Activated naive CD4-positive, alpha-beta T cell treated with anti-CD3 and anti-CD28 coated beads, Interleukin-2, amount 50 U/mL, for 72 hours (primary cell): ENCODE results near the gene NRXN3. TPM values are rescaled to one million over a fixed set of nuclear protein-coding genes. Genes with fewer than 3 reads are reported as not detected.
"Not testable (repeated sequence)": the region's sequence is repeated elsewhere in the genome, so short reads cannot be mapped to it uniquely, and the experiment has no call there.

Source experiments
- ATAC-seq, 2 donors: fragments of 150-1000 bp; cut with Tn5 transposase; 2 replicates each; pipeline ENCODE4 v1.10.0; 2021; ENCODE audit warnings: mild to moderate bottlenecking in 2 of 2, moderate library complexity in 2 of 2
- DNase-seq, 2 donors: peaks; one replicate each; pipeline ENCODE4 v3.0.0; 2021 to 2022; ENCODE audit warnings: low spot score in 2 of 2
- H3K27ac Mint-ChIP-seq, 2 donors: one replicate each; pipeline ENCODE4 v1.8.0; 2022; ENCODE audit warnings: mild to moderate bottlenecking in 2 of 2, mixed read lengths in 2 of 2
- H3K36me3 Mint-ChIP-seq, 2 donors: one replicate each; pipeline ENCODE4 v1.8.0; 2022; ENCODE audit warnings: mixed read lengths in 2 of 2
- H3K9me3 Mint-ChIP-seq, 2 donors: one replicate each; pipeline ENCODE4 v1.8.0; 2022; ENCODE audit warnings: mixed read lengths in 2 of 2
- total RNA-seq, 2 donors: library from RNA; stranded (reverse); gene quantifications; one replicate each; pipeline ENCODE4 v1.2.3, GENCODE V29; 2022

Gene NRXN3
- total RNA-seq, 2 donors from 2014 or later = not detected

DNA sequence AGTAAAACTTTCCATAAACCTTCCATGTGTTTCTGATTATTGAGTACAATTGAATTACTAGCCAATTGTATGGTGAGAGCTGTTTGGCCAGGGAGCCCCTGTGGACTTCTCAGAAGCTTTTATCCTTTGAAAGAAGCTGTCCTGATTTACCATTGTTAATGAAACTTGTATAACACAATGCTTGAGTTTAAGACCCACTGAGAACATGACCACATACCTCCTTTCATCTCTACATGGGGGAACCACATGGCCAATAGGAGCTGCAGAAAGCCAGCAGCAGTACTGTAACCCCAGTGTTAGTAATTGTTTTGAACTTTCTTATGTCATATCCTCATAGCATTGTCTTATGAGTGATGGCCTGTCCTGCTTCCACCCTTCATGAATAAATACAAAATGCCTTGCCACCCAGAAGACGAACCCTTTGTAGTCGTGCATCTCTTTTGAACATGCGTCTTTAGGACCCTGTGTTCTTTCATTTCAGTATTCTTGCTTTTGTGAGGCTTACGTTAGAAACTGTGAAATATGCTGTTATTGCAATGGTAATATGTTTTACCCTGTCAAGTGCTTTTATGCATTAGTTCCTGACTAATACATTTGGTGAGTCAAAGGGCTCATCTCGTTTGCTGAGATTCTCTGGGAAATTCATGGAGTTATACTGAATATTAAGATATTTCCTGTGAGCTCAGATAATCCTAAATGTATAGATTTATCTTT lies 815.7 kb downstream of the NRXN3 start:
- no peaks in the 10 kb centered on the region for H3K36me3 Mint-ChIP-seq
- ATAC-seq (no peak), DNase-seq (no peak)
- H3K27ac Mint-ChIP-seq = no peak overlapping the region
- H3K9me3 Mint-ChIP-seq = peaks cover 0 to 3% of the 10 kb centered on the region in 2 donors

- H3K27ac Mint-ChIP-seq = no peak overlapping the region
- H3K36me3 Mint-ChIP-seq = no peaks in the 10 kb centered on the region
- peaks cover 0 to 8% of the 10 kb centered on the region in 2 donors for H3K9me3 Mint-ChIP-seq
- DNase-seq (no peak), ATAC-seq (no peak)
Measured at GRCh38 chr14:78986989-78987388, 816.8 kb downstream of the NRXN3 start.

DNA sequence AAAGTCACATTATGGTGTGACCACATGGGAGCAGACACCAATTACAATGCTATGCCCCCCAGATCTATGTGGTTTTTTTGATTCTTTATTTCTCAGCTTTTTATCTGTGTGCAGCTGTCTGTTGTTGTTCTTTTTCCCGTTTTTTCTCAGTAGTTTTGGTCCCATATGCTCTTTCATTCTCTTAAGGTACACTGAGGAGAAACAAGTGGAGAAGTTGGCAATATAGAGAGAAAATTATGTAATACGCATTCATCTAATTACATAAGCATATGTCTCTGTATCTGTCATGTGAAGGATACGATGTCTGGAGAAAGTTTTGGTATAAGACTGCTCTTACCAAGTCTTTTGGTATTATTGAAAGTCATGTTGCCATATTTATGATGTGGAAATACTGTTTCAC lies 819.0 kb downstream of the NRXN3 start:
- Mint-ChIP-seq H3K36me3 (no peaks in the 10 kb centered on the region), H3K9me3 (peaks cover 0 to 10% of the 10 kb centered on the region in 2 donors), H3K27ac (no peak overlapping the region)
- no peak for DNase-seq
- no peak for ATAC-seq

DNA sequence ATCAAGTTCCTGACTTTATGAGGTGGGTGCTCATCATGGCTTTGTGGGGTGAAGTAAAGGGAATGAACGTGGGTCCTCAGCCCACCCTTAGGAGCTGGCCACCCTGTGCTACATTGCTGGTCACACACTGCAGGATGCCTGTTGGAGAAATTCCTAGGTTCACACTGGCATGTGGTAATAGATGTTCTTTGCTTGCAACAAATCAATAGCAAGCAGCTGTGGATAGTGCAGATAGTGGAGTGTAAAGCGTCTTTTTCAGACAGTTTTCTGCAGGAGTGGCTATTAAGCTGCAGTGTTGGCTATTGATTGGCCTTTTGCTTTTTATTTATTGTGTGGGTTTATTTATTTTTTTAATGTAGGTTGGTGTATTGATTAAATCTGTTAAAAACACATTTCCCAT lies 822.7 kb downstream of the NRXN3 start:
- Mint-ChIP-seq H3K27ac (no peak overlapping the region), H3K36me3 (no peaks in the 10 kb centered on the region)

GRCh38 chr14:78997811-78998210 lies 827.6 kb downstream of the NRXN3 start:
- Mint-ChIP-seq H3K36me3 (no peaks in the 10 kb centered on the region), H3K27ac (no peak overlapping the region), H3K9me3 (peaks cover 0 to 7% of the 10 kb centered on the region in 2 donors)
- no peak for DNase-seq
- no peak for ATAC-seq

More for the DNA sequence above, 822.7 kb downstream of the NRXN3 start:
- no peak for ATAC-seq
- peaks cover 0 to 12% of the 10 kb centered on the region in 2 donors for H3K9me3 Mint-ChIP-seq
- no peak for DNase-seq

DNA sequence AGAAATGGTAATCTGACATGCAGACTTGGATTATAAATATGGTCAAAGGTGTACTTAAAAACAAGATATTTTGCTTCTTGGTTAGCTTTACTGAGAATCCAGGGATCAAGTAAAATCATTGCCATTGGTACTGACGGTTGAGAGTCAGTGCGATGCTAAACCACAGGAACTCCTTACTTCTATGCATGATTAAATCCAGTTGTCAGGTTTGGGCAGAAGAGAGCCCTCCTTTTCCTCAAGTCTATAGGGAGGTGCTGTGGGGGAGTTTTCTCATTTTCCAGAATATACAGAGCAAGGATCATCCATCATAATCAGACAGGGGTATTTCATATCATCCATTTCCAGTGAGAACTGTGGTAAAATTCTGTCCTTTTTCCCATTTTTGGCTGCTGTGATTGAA lies 839.1 kb downstream of the NRXN3 start:
- DNase-seq (no peak), ATAC-seq (no peak)
- H3K36me3 Mint-ChIP-seq = no peaks in the 10 kb centered on the region
- no peak overlapping the region for H3K27ac Mint-ChIP-seq
- H3K9me3 Mint-ChIP-seq = no peaks in the 10 kb centered on the region

DNA sequence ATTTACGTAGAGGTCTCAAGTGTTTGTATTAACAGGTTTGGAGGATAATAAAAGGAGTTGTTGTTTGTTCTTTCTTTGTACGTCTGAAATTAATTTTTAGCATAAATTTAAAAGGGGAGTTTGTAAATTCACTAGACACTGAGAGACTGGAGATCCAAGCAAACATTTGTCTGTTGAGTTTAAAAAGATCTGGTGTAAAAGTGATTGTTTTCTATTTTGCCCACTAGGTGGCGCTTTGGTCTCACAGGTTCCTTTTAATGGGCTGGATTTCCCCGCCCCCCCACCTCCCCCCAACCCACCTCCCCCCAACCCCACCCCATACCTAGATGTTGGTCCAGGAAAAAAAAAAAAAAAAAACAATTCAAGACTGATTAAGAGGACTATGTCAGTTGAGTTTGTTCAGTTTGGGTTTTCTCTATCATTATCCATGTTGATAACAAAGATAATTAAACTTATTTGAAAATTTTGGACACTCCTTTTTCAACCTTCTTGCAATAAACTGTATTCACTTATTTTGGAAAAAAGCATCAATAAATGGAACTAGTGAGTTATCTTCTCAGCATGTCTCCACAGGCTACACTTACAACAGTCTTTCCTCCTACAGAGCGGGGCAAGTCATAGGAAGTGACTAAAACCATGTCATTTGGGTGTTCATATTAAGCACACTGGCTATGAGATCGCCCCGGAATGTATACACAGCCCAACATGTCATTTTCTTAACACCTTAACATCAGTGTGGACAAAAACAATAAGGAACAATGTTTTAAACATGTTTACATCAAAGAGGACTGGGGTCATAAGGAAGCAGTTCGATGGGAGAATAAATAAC lies 841.1 kb downstream of the NRXN3 start:
- Mint-ChIP-seq H3K9me3 (no peaks in the 10 kb centered on the region), H3K36me3 (no peaks in the 10 kb centered on the region), H3K27ac (no peak overlapping the region)
- ATAC-seq (no peak), DNase-seq (peak in 1 of 2 donors; percentile 5)

DNA sequence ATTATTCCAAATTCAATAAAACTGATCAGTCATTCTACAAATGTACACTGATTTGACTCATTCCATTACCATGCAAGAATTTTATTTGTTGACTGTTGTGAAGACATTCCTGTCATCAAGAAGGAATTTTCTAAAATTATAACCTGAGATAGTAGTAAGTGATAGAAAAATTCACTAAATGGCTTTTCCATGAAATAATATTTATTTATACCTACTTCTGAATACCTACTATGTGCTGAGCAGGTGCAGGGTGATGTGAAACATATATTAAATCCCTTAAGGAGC lies 841.7 kb downstream of the NRXN3 start:
- Mint-ChIP-seq H3K27ac (no peak overlapping the region), H3K9me3 (no peaks in the 10 kb centered on the region), H3K36me3 (no peaks in the 10 kb centered on the region)
- DNase-seq (no peak), ATAC-seq (no peak)

DNA sequence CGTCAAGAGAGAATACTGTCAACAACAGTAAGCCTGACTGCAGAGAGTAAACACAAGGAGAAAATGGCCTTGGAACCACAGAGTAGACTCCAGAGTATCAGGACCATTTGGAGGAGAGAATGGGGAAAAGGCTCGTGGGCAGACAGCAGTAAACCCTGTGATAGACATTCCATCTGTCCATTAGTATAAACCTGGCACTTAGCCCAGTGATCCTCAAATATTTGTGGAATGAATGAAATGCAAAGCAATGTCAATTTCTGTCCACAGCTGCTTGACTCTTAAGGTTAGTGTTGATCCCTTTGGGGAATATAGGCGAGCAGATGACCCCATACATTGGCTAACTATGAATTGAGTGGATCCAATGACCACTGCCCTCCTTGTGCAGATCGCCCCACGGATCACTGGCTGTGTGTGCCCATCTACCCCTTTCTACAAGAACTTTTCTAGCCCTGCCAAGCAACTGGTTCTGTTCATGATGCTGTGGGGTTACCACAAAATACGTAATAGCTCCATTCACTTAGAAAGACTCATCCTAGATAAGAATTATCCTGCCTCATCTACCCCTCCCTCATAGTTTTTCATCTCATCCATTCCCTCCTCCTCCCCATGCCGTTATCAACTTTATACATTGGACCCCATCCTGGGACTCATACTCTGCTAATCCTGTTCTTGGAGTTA lies 846.8 kb downstream of the NRXN3 start:
- DNase-seq (no peak), ATAC-seq (no peak)
- Mint-ChIP-seq H3K27ac (no peak overlapping the region), H3K9me3 (peaks cover 6 to 14% of the 10 kb centered on the region in 2 donors), H3K36me3 (no peaks in the 10 kb centered on the region)

- Mint-ChIP-seq H3K9me3 (peaks cover 6 to 14% of the 10 kb centered on the region in 2 donors), H3K27ac (no peak overlapping the region), H3K36me3 (no peaks in the 10 kb centered on the region)
- ATAC-seq (no peak), DNase-seq (no peak)
Measured at GRCh38 chr14:79017561-79017960, 847.4 kb downstream of the NRXN3 start.

- ATAC-seq (no peak), DNase-seq (no peak)
- Mint-ChIP-seq H3K27ac (no peak overlapping the region), H3K36me3 (no peaks in the 10 kb centered on the region), H3K9me3 (peaks cover 10 to 14% of the 10 kb centered on the region in 2 donors)
Measured at GRCh38 chr14:79018836-79019235, 848.7 kb downstream of the NRXN3 start.

- ATAC-seq, DNase-seq, H3K36me3 Mint-ChIP-seq: not testable (repeated sequence)
- Mint-ChIP-seq H3K27ac (peak overlapping the region in 1 of 2 donors; percentile 62), H3K9me3 (peaks cover 10 to 14% of the 10 kb centered on the region in 2 donors)
Measured at GRCh38 chr14:79019898-79020297, 849.7 kb downstream of the NRXN3 start.

DNA sequence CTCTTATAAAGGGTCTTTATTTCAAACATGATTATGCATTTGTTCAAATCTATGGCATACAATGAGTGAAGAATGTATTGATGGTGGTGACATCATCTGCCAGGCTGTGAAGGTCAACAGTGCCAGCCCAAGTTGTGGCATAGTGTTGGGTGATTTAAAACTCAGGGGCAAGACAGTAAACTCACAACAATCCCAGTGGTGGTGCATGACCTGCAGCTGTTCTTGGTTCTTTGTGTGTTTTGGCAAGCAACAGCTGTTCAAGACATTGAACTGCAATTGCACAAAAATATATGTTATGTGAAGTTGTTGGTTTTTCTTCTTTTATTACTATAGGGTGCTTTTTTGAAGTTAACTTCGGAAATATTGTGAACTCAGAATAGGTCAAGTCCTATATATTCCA lies 851.6 kb downstream of the NRXN3 start:
- H3K27ac Mint-ChIP-seq = no peak overlapping the region
- DNase-seq (no peak), ATAC-seq (no peak)
- no peaks in the 10 kb centered on the region for H3K36me3 Mint-ChIP-seq
- peaks cover 14 to 15% of the 10 kb centered on the region in 2 donors for H3K9me3 Mint-ChIP-seq

- no peak overlapping the region for H3K27ac Mint-ChIP-seq
- ATAC-seq = no peak
Measured at GRCh38 chr14:79027138-79027537, 857.0 kb downstream of the NRXN3 start.

DNA sequence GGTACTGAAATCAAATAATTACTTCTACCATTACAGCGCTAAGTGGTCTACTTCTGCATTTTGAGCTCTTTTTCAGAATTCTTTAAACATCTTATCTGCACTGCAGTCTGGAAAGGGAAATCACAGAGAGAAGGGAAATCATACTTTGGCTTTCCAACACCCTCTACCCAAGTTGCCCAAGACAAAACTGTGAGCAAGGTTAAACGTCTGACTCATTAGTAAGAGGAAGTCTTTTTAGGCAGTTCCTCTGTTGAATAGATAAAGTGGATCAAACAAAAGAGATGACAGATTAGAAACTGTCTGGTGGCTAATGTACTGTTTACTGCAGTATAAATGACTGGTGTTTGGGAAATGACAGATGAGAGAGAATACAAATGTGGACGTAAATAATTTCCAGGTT lies 858.1 kb downstream of the NRXN3 start:
- no peak overlapping the region for H3K27ac Mint-ChIP-seq
- peaks cover 7 to 18% of the 10 kb centered on the region in 2 donors for H3K9me3 Mint-ChIP-seq
- ATAC-seq = no peak
- H3K36me3 Mint-ChIP-seq = no peaks in the 10 kb centered on the region
- no peak for DNase-seq

More at GRCh38 chr14:79027138-79027537, 857.0 kb downstream of the NRXN3 start:
- DNase-seq = no peak
- Mint-ChIP-seq H3K36me3 (no peaks in the 10 kb centered on the region), H3K9me3 (peaks cover 7 to 20% of the 10 kb centered on the region in 2 donors)

- Mint-ChIP-seq H3K36me3 (peaks cover 0 to 10% of the 10 kb centered on the region in 2 donors), H3K9me3 (peaks cover 13 to 18% of the 10 kb centered on the region in 2 donors), H3K27ac (no peak overlapping the region)
- ATAC-seq (no peak), DNase-seq (no peak)
Measured at GRCh38 chr14:79036441-79036840, 866.3 kb downstream of the NRXN3 start.

- no peak for DNase-seq
- H3K36me3 Mint-ChIP-seq = peaks cover 0 to 10% of the 10 kb centered on the region in 2 donors
- no peak overlapping the region for H3K27ac Mint-ChIP-seq
- no peak for ATAC-seq
- H3K9me3 Mint-ChIP-seq = peaks cover 18 to 22% of the 10 kb centered on the region in 2 donors
Measured at GRCh38 chr14:79037106-79037505, 866.9 kb downstream of the NRXN3 start.
